Endothelial cell of umbilical vein (primary cell): Measurements from ENCODE around the gene ZWINT.

Experiments used
- CTCF ChIP-seq, 2 donors: IDR thresholded peaks; 1 replicate in 1 of 2; 2 replicates in 1 of 2; pipeline ENCODE4 v1.5.1; 2011; ENCODE audit warnings: low read length in 2 of 2, mild to moderate bottlenecking in 2 of 2, moderate library complexity in 2 of 2, control low read depth in 1 of 2, inconsistent platforms in 1 of 2, low read depth in 1 of 2; ENCODE audit not compliant: insufficient read depth in 1 of 2; ENCODE audit errors: extremely low read depth in 1 of 2
- MAX ChIP-seq: IDR thresholded peaks from 2 replicates; pipeline ENCODE4 v1.6.1; 2011; ENCODE audit not compliant: insufficient read depth, insufficient read length
- POLR2A ChIP-seq: IDR thresholded peaks from 2 replicates; pipeline ENCODE4 v1.6.1; 2012; ENCODE audit warnings: low read depth, mild to moderate bottlenecking, control low read depth, low read length
- POLR2AphosphoS5 ChIP-seq: IDR thresholded peaks from 2 replicates; pipeline ENCODE4 v1.6.1; 2012; ENCODE audit warnings: low read depth, mild to moderate bottlenecking, control low read depth, low read length, moderate library complexity; ENCODE audit not compliant: insufficient read depth

GRCh38 chr10:56329961-56330360, 31.1 kb downstream of the ZWINT start:
- TF ChIP-seq POLR2A (no peak), CTCF (IDR thresholded peaks at IDR 0.05; ENCODE audit: extremely low read depth in 1 of 2, insufficient read depth in 1 of 2, low read depth in 1 of 2, low read length in 2 of 2) (no peak), POLR2AphosphoS5 (no peak), MAX (no peak)
